ENCODE results near the gene ZW10.

- no peak for TF ChIP-seq CTCF (IDR thresholded peaks at IDR 0.05)
- TF ChIP-seq POLR2A (IDR thresholded peaks at IDR 0.05) = no peak
Measured at GRCh38 chr11:113814181-113814580, 40.7 kb upstream of the ZW10 start.
